ENCODE measurements around the gene ALG2. TPM values are rescaled to one million over a fixed set of nuclear protein-coding genes. Genes with fewer than 3 reads are reported as not detected.
A peak's percentile ranks its signal among the peaks of the same experiment; 100 is the strongest.

ALG2 gene
- total and polyA plus RNA-seq, 2 of the 13 experiments (the other 11 are each of a cell fraction or from before 2014, with no cell fraction given), result 46.2 to 49.0 TPM

- TF ChIP-seq SKIL (CRISPR knock-in tag; IDR thresholded peaks at IDR 0.05; ENCODE audit: borderline replicate concordance), result no peak
- peak; percentile 50; the same call in 1 of the 2 replicates for TF ChIP-seq NFYB (CRISPR knock-in tag; IDR thresholded peaks at IDR 0.05)
- no peak for TF ChIP-seq NR3C1 (CRISPR knock-in tag; IDR thresholded peaks at IDR 0.05)
- 0 out of 2 replicates have a peak, but pooled peaks have one; percentile 23 for TF ChIP-seq HINFP (CRISPR knock-in tag; IDR thresholded peaks at IDR 0.05; ENCODE audit: low read depth)
- 0 out of 2 replicates have a peak, but pooled peaks have one; percentile 28 for TF ChIP-seq NR1H2 (CRISPR knock-in tag; IDR thresholded peaks at IDR 0.05; ENCODE audit: borderline replicate concordance, low read depth)
- peak; percentile 86 for TF ChIP-seq ZFP90 (CRISPR knock-in tag; IDR thresholded peaks at IDR 0.05; ENCODE audit: borderline replicate concordance)
- TF ChIP-seq ZNF232 (CRISPR knock-in tag; IDR thresholded peaks at IDR 0.05; ENCODE audit: borderline replicate concordance), result peak; percentile 24; the same call in 1 of the 2 replicates
- TF ChIP-seq ZNF567 (CRISPR knock-in tag; IDR thresholded peaks at IDR 0.05; ENCODE audit: borderline replicate concordance), result 0 out of 2 replicates have a peak, but pooled peaks have one; percentile 28
- peak; percentile 43; the same call in 1 of the 2 replicates for TF ChIP-seq ZNF749 (CRISPR knock-in tag; IDR thresholded peaks at IDR 0.05; ENCODE audit: borderline replicate concordance)
- peak; percentile 65; the same call in 1 of the 2 replicates for TF ChIP-seq IRX3 (CRISPR knock-in tag; IDR thresholded peaks at IDR 0.05; ENCODE audit: borderline replicate concordance, low read depth)
- TF ChIP-seq GLMP (CRISPR knock-in tag; IDR thresholded peaks at IDR 0.05; ENCODE audit: borderline replicate concordance), result no peak
- TF ChIP-seq MAFF (IDR thresholded peaks at IDR 0.05; ENCODE audit: low read depth, low read length), result peak; percentile 68
- peak; percentile 87; the same call in 1 of the 2 replicates for TF ChIP-seq THAP7 (CRISPR knock-in tag; IDR thresholded peaks at IDR 0.05)
- peak; percentile 77 for TF ChIP-seq ARNT2 (CRISPR knock-in tag; IDR thresholded peaks at IDR 0.05; ENCODE audit: low read depth)
- peak; percentile 66; the same call in 1 of the 2 replicates for TF ChIP-seq MAZ (IDR thresholded peaks at IDR 0.05; ENCODE audit: borderline replicate concordance, low read depth, low read length)
- no peak; the same call in 1 of the 2 replicates for TF ChIP-seq MAZ (CRISPR knock-in tag; IDR thresholded peaks at IDR 0.05; ENCODE audit: low read depth)
- peak; percentile 40; the same call in 1 of the 2 replicates for TF ChIP-seq FOXO1 (CRISPR knock-in tag; IDR thresholded peaks at IDR 0.05)
- TF ChIP-seq IKZF5 (CRISPR knock-in tag; IDR thresholded peaks at IDR 0.05), result peak; percentile 58; the same call in 1 of the 2 replicates
- TF ChIP-seq KDM5B (CRISPR knock-in tag; IDR thresholded peaks at IDR 0.05; ENCODE audit: borderline replicate concordance), result peak; percentile 96
- 0 out of 2 replicates have a peak, but pooled peaks have one; percentile 37 for TF ChIP-seq KLF9 (CRISPR knock-in tag; IDR thresholded peaks at IDR 0.05; ENCODE audit: low read depth)
- TF ChIP-seq CCDC6 (CRISPR knock-in tag; IDR thresholded peaks at IDR 0.05), result 0 out of 2 replicates have a peak, but pooled peaks have one; percentile 16
- no peak for TF ChIP-seq ZNF282 (IDR thresholded peaks at IDR 0.05; ENCODE audit: partially characterized antibody)
Observed at GRCh38 chr9:99221621-99222415, at the start of gene ALG2, which contains the start of gene SEC61B (continued).

All from HepG2 (cell line).